SW480 (cell line): Measurements from ENCODE around the gene SCARB1.

Source experiments
- DNase-seq: peaks from one replicate; pipeline ENCODE4 v3.0.0-alpha.2; 2016; ENCODE audit warnings: low spot score

The SCARB1 gene

GRCh38 chr12:124821252-124822200, 42.1 kb downstream of the SCARB1 start:
- no peak for DNase-seq

GRCh38 chr12:124820199-124820598, 43.5 kb downstream of the SCARB1 start:
- no peak for DNase-seq

DNA sequence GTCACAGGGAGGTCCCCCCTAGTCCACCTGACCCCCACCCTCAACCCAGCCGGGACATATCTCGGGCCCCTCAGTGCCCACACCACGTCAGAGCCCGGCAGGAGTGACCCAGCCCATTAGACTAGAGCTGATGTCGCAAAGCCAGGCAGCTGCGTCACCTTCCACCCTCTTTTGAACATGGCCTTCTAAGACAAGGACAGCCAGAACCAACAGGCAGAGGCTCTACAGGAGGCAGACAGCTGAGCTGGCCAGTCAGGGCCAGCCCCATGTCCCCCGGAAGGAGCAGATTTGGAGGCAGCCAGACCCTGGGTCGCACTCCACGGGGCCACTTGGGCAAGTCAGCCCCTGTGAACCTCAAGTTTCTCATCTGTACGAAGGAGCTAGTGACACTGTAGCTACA, 44.1 kb downstream of the SCARB1 start:
- DNase-seq, result no peak

- DNase-seq, result no peak
Observed at GRCh38 chr12:124819080-124819479, 44.6 kb downstream of the SCARB1 start.

DNA sequence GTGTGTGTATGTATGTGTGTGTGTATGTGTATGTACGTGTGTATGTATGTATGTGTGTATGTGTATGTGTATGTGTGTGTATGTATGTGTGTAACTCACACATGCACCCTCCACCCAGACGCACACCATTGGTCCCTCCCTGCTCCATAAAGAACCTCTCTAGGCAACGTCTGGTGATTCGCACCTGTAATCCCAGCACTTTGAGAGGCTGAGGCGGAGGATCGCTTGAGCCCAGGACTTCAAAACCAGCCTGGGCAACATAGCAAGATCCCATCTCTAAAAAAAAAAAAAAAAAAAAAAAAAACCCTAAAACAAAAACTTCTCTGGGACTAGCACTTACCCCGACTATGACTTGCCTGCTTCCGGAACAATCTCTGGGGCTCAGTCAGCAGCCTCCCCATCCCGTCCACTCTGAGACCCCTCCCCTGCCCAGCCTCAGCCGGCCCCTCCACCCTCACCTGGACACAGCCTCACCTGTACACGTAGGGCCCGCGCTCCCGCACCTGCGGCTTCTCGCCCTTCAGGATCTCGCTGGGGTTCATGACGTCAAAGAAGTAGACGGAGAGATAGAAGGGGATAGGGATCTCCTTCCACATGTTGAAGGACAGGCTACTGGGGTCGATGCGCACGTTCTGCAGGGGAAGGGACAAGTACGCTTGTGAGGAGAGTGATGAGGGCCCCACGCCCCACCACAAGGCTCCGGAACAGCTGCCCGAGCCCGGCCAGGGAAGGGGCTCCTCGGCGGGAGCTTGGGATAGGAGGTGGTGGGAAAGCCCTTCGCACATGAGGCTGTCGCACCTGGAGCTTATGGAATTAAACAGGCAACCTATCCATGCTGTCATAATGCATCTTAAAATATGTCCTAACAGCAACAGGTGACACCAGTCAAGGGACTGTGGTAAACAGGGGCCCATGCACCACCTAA, 46.3 kb downstream of the SCARB1 start:
- DNase-seq, result no peak

- DNase-seq, result no peak
Observed at GRCh38 chr12:124816295-124816854, 47.3 kb downstream of the SCARB1 start.

DNA sequence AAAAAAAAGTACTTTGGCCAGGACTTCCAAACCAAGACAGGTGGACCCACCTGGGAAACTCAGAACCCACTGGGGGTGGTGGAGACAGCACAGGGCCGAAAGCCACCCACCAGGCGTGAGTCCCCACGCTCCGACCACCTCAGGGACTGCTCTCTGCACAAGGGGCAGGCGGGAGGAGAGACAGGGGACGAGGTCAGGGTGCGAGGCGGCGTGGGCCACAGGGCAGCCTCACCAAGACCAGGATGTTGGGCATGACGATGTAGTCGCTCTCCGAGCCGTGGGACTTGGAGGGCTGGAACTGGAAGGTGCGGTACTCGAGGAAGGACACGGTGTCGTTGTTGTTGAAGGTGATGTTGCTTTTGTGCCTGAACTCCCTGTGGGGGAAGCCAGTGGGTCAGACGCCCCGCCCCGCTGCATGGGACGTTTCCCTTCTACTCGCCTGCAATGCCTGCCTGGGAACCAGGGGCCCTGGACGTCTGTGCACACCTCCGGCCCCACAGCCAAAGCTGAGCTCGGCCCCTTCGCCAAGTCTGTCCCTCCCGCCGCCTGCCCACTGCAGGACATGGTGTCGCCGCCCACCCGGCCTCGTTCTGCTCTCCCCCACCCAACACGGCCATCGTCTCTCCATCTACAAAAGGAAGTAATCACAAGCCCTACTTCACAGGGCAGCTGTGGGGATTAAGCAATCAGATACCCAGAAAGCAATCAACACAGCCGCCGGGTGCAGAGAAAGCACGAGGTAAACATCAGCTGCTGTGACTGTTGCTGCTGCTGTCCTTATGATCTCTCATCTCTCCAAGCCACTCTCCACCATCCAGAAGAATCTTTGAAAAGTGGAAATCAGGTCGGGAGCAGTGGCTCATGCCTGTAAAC, 48.7 kb downstream of the SCARB1 start:
- no peak for DNase-seq

GRCh38 chr12:124813782-124814181, 49.9 kb downstream of the SCARB1 start:
- DNase-seq, result no peak

GRCh38 chr12:124812979-124813378, 50.7 kb downstream of the SCARB1 start:
- DNase-seq, result no peak

- DNase-seq, result no peak
Observed at GRCh38 chr12:124812356-124812755, 51.3 kb downstream of the SCARB1 start.

GRCh38 chr12:124811633-124812032, 52.0 kb downstream of the SCARB1 start:
- no peak for DNase-seq

DNA sequence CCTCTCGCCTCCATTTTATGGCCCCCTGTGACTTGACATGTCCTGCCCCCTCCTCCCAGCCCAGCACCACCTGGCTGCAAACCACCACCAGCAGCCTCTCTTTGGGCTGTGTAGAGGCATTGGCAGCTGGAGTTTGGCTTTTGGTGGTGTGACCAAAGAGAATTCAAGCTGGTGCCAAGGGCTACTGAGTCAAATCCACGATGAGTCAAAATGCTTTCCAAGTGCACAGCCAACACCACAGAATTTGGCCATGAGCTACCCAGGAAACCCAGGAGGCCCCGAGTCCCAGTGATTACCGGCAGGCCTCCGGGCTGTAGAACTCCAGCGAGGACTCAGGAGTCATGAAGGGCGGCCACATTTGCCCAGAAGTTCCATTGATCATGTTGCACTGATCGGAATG, 53.8 kb downstream of the SCARB1 start:
- DNase-seq, result no peak

GRCh38 chr12:124809391-124809790, 54.3 kb downstream of the SCARB1 start:
- DNase-seq, result no peak

DNA sequence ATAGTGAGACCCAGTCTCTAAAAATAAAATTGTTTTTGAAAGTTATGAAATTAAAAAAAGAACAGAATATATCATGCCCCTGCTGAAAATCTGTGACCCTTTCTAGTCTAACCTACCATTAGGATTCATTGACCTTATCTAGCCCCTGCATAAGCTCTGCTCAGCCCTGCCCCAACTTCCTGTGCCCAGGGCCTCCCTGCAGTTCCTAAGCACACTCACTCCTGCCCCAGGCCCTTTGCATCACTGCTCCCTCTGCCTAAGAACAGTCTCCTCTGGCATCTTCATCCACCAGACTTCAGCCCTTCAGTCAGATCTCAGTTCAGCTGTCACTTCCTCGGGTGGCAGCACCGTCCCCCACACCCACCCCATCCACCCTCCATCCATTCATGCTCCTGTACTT, 55.4 kb downstream of the SCARB1 start:
- no peak for DNase-seq

- DNase-seq, result no peak
Observed at GRCh38 chr12:124805876-124806668, 57.6 kb downstream of the SCARB1 start.

DNA sequence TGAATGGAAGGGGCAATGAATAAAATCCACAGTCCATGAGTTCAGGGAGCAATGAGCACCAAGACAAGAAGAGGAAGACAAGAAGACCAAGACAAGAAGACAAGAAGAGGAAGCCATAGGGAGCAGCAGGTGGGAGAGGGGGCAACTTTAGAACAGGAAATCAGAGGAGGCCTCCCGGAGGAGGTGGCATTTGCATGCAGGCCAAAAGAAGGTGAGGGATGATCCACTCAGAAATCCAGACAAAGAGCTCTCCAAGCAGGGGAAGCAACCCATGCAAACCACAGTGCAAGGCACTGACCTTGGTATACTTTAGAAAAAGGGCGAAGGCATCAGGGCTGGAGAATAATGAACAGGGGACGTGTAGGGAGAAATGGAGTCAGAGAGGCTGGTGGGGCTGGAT, 58.6 kb downstream of the SCARB1 start:
- DNase-seq, result no peak

- DNase-seq, result peak; percentile 11
Observed at GRCh38 chr12:124804011-124804621, 59.5 kb downstream of the SCARB1 start.

DNA sequence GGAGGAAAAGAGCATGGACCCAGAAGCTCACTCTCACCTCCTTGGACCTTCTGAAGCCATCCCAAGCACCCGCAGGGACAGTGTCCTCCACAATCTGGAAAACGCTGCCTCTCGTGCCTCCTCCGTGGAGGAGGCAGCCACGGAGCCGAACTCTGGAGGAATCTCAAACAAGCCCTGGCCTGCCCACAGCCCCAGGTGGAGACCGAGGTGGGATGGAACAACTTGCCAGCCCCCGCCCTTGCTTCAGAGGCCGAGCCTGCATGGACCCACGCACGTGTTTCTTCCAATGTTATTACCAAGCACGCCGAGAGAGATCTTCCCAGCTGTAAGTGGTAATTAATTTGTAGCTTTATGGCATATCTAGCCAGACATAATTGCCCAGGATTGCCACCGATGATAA, 61.3 kb downstream of the SCARB1 start:
- DNase-seq, result no peak

DNA sequence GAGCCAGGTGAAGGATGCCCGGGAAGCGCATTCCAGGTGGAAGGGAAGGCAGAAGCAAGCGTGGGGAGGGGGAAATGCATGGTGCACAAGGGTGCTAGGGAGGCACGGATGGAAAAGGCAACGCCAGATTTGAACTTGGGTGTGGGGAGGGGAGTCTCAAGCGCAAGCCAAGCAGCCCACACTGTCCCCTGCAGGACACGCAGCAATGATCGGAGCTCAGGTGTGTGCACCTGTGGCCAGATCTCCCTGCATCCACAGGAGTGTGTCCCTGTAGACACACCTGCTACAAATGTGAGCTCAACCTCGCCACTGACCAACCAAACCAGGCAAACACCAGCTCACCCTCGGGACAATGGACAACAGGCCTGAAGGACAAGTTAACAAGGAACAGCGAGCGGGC, 63.2 kb downstream of the SCARB1 start:
- no peak for DNase-seq

DNA sequence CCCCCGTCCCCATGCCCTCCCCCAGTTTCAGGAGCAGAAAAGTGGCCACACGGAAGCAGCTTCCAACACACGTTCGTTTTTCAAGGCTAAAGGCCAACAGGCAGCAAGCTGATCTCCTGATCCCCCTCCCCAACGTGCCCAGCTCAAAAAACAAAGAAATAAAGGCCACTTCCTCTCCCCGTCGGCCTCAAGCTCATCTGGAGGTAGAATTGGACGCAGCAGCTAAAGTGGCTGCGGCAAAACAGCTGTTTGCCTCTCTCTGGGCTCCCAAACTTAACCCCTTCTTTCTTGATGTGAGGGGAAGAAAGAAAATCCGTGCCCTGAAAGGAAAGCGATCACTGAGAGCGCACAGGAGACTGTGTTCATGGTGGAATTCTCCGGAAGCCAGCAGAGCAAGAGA, 66.3 kb downstream of the SCARB1 start:
- DNase-seq, result no peak
